Parathyroid adenoma (tissue), 2 donors: ENCODE data around the gene CDH13.
A peak's percentile ranks its signal among the peaks of the same experiment; 100 is the strongest.

ENCODE experiments used
- H2AFZ ChIP-seq: fragments of 300-600 bp; sonication (generic); one replicate; pipeline ENCODE4 v1.7.0; 2017; ENCODE audit warnings: antibody characterized with exemption, mild to moderate bottlenecking
- H3K27ac ChIP-seq: fragments of 300-600 bp; sonication (generic); one replicate; pipeline ENCODE4 v1.7.0; 2017
- H3K27me3 ChIP-seq: fragments of 300-600 bp; sonication (generic); one replicate; pipeline ENCODE4 v1.7.0; 2017; ENCODE audit warnings: low read length; ENCODE audit not compliant: control insufficient read depth, insufficient read depth
- H3K36me3 ChIP-seq: fragments of 300-600 bp; sonication (generic); one replicate; pipeline ENCODE4 v1.7.0; 2017; ENCODE audit warnings: low read length; ENCODE audit not compliant: control insufficient read depth, insufficient read depth
- H3K4me1 ChIP-seq: fragments of 300-600 bp; sonication (generic); one replicate; pipeline ENCODE4 v1.7.0; 2017; ENCODE audit warnings: control low read depth
- H3K4me2 ChIP-seq: fragments of 300-600 bp; sonication (generic); one replicate; pipeline ENCODE4 v1.7.0; 2017; ENCODE audit warnings: low read length
- H3K4me3 ChIP-seq: fragments of 300-600 bp; sonication (generic); one replicate; pipeline ENCODE4 v1.7.0; 2017; ENCODE audit warnings: low read depth, low read length
- H3K79me2 ChIP-seq: fragments of 300-600 bp; sonication (generic); one replicate; pipeline ENCODE4 v1.7.0; 2017; ENCODE audit warnings: control low read depth
- H3K9ac ChIP-seq: fragments of 300-600 bp; sonication (generic); one replicate; pipeline ENCODE4 v1.7.0; 2017; ENCODE audit warnings: mild to moderate bottlenecking
- H3K9me3 ChIP-seq: fragments of 300-600 bp; sonication (generic); one replicate; pipeline ENCODE4 v1.7.0; 2017; ENCODE audit warnings: low read length; ENCODE audit not compliant: control insufficient read depth
- CTCF ChIP-seq: fragments of 300-600 bp; sonication (generic); IDR thresholded peaks from one replicate; pipeline ENCODE4 v1.7.0; 2017; ENCODE audit warnings: antibody characterized with exemption, mild to moderate bottlenecking
- donor health status: primary hyperparathyroidism.

The CDH13 gene

GRCh38 chr16:83793179-83793578 is 1166.4 kb downstream of the CDH13 start:
- Histone ChIP-seq H3K4me2 (no peak overlapping the region), H3K79me2 (no peaks in the 10 kb centered on the region), H3K27ac (no peak overlapping the region), H2AFZ (no peak overlapping the region), H3K9me3 (no peaks in the 10 kb centered on the region), H3K36me3 (no peaks in the 10 kb centered on the region), H3K27me3 (no peaks in the 10 kb centered on the region), H3K4me1 (no peaks in the 10 kb centered on the region), H3K9ac (no peak overlapping the region), H3K4me3 (no peak overlapping the region)
- no peak for TF ChIP-seq CTCF

- no peak overlapping the region for H3K4me3 ChIP-seq
- no peaks in the 10 kb centered on the region for H3K36me3 ChIP-seq
- TF ChIP-seq CTCF: no peak
- no peak overlapping the region for H3K9ac ChIP-seq
- no peaks in the 10 kb centered on the region for H3K27me3 ChIP-seq
- H3K9me3 ChIP-seq: no peaks in the 10 kb centered on the region
- no peaks in the 10 kb centered on the region for H3K4me1 ChIP-seq
- no peak overlapping the region for H3K4me2 ChIP-seq
- H3K27ac ChIP-seq: no peak overlapping the region
- H2AFZ ChIP-seq: no peak overlapping the region
- no peaks in the 10 kb centered on the region for H3K79me2 ChIP-seq
These were observed 1168.2 kb downstream of the CDH13 start for GRCh38 chr16:83794860-83795554.

GRCh38 chr16:83797013-83797412 is 1170.2 kb downstream of the CDH13 start:
- H3K9ac ChIP-seq: no peak overlapping the region
- H3K36me3 ChIP-seq: no peaks in the 10 kb centered on the region
- H3K4me2 ChIP-seq: no peak overlapping the region
- H3K9me3 ChIP-seq: no peaks in the 10 kb centered on the region
- no peak for TF ChIP-seq CTCF
- H2AFZ ChIP-seq: no peak overlapping the region
- H3K4me1 ChIP-seq: no peaks in the 10 kb centered on the region
- H3K27me3 ChIP-seq: no peaks in the 10 kb centered on the region
- no peaks in the 10 kb centered on the region for H3K79me2 ChIP-seq
- H3K4me3 ChIP-seq: no peak overlapping the region
- no peak overlapping the region for H3K27ac ChIP-seq

DNA sequence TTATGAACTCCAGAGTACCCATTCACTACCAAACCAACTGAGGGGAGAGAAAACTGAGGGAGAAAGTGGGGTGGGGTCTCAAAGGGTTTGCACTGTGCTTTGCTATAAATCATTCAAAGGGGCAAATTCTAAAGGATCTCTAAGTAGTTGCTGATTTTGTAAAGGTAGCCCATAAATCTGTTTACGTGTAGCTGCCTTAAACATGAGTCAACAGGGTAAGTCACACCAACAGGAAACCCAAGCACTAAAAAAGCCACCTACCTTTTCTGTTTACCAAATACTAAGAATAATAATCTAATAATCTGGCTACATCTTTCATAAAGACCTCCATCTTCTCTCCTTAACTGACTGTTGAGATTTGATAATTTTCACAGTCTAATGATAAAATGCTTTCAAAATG is 1172.6 kb downstream of the CDH13 start:
- Histone ChIP-seq H3K27me3 (no peaks in the 10 kb centered on the region), H3K9me3 (no peaks in the 10 kb centered on the region), H3K4me2 (no peak overlapping the region), H3K4me3 (no peak overlapping the region), H3K79me2 (no peaks in the 10 kb centered on the region), H3K4me1 (no peaks in the 10 kb centered on the region), H3K36me3 (no peaks in the 10 kb centered on the region), H2AFZ (no peak overlapping the region), H3K9ac (no peak overlapping the region), H3K27ac (no peak overlapping the region)
- TF ChIP-seq CTCF: no peak

DNA sequence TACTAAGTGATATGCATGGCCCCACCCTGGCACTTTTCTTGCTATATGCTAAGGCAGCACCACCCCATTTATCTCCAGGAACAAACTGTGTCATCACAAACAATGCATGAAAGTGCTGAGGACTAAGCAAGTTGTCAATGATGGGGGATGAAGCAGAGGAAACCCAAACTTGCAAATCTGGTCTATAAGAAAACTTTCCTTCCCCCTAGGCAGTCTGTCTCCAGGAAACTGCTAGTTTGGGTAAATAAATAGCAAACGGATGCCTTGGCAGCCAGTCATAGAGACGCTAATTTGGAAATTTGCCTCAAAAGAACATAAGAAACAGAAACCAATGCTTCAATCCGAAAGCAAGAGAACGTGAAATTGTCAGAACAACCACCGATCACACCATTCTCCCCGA is 1175.4 kb downstream of the CDH13 start:
- no peak for TF ChIP-seq CTCF
- Histone ChIP-seq H3K79me2 (no peaks in the 10 kb centered on the region), H3K27ac (peak overlapping the region; percentile 62), H3K27me3 (no peaks in the 10 kb centered on the region), H2AFZ (no peak overlapping the region), H3K4me3 (no peak overlapping the region), H3K4me2 (peak overlapping the region; percentile 27), H3K9ac (no peak overlapping the region), H3K4me1 (no peaks in the 10 kb centered on the region), H3K36me3 (no peaks in the 10 kb centered on the region), H3K9me3 (no peaks in the 10 kb centered on the region)
